Measurements from ENCODE around the gene CNGA3. TPM values are rescaled to one million over a fixed set of nuclear protein-coding genes. Genes with fewer than 3 reads are reported as not detected.

Gene CNGA3
- total RNA-seq, 2 experiments from 2014 or later = not detected

GRCh38 chr2:98324181-98324580 lies 22.1 kb upstream of the CNGA3 start:
- ChIA-PET POLR2A (no interaction called here), CTCF (interaction anchor here (0.7 kb wide), 1 partner anchor 69 kb away, joined by 3 read pairs; no protein-coding TSS in a partner anchor)

- ChIA-PET POLR2A (no interaction called here), CTCF (no interaction called here)
Measured at GRCh38 chr2:98327776-98328175, 18.5 kb upstream of the CNGA3 start.

- CTCF ChIA-PET = no interaction called here
- POLR2A ChIA-PET = no interaction called here
Measured at GRCh38 chr2:98329549-98329948, 16.7 kb upstream of the CNGA3 start.

- ChIA-PET POLR2A (no interaction called here), CTCF (no interaction called here)
Measured at GRCh38 chr2:98332989-98333388, 13.3 kb upstream of the CNGA3 start.

- POLR2A ChIA-PET = no interaction called here
Measured at GRCh38 chr2:98333922-98334321, 12.3 kb upstream of the CNGA3 start.

GRCh38 chr2:98334439-98335078 lies 11.7 kb upstream of the CNGA3 start:
- CTCF ChIA-PET = no interaction called here
- POLR2A ChIA-PET = no interaction called here

More at GRCh38 chr2:98333922-98334321, 12.3 kb upstream of the CNGA3 start:
- CTCF ChIA-PET = no interaction called here

GRCh38 chr2:98335271-98335670 lies 11.0 kb upstream of the CNGA3 start:
- ChIA-PET POLR2A (no interaction called here), CTCF (no interaction called here)

GRCh38 chr2:98341241-98341640 lies 5.0 kb upstream of the CNGA3 start:
- POLR2A ChIA-PET = no interaction called here
- CTCF ChIA-PET = interaction anchor here (1.3 kb wide), 1 partner anchor 88 kb away, joined by 3 read pairs; no protein-coding TSS in a partner anchor

GRCh38 chr2:98343285-98343684 lies 3.0 kb upstream of the CNGA3 start:
- CTCF ChIA-PET = no interaction called here
- POLR2A ChIA-PET = no interaction called here

GRCh38 chr2:98347298-98348065 lies 1.2 kb downstream of the CNGA3 start:
- ChIA-PET POLR2A (no interaction called here), CTCF (no interaction called here)

- ChIA-PET CTCF (no interaction called here), POLR2A (no interaction called here)
Measured at GRCh38 chr2:98348066-98348561, 1.9 kb downstream of the CNGA3 start.

GRCh38 chr2:98350411-98350810 lies 4.2 kb downstream of the CNGA3 start:
- ChIA-PET CTCF (no interaction called here), POLR2A (no interaction called here)

- CTCF ChIA-PET = no interaction called here
- POLR2A ChIA-PET = no interaction called here
Measured at GRCh38 chr2:98355881-98356280, 9.6 kb downstream of the CNGA3 start.

- CTCF ChIA-PET = no interaction called here
- POLR2A ChIA-PET = no interaction called here
Measured at GRCh38 chr2:98356729-98357128, 10.5 kb downstream of the CNGA3 start.

- POLR2A ChIA-PET = no interaction called here
Measured at GRCh38 chr2:98357849-98358248, 11.6 kb downstream of the CNGA3 start.

GRCh38 chr2:98359986-98360385 lies 13.7 kb downstream of the CNGA3 start:
- ChIA-PET POLR2A (no interaction called here), CTCF (no interaction called here)

More at GRCh38 chr2:98357849-98358248, 11.6 kb downstream of the CNGA3 start:
- CTCF ChIA-PET = no interaction called here

GRCh38 chr2:98367721-98368120 lies 21.5 kb downstream of the CNGA3 start:
- CTCF ChIA-PET = no interaction called here
- POLR2A ChIA-PET = no interaction called here

GRCh38 chr2:98369710-98370239 lies 23.5 kb downstream of the CNGA3 start:
- ChIA-PET CTCF (no interaction called here), POLR2A (no interaction called here)

- ChIA-PET POLR2A (no interaction called here), CTCF (no interaction called here)
Measured at GRCh38 chr2:98372121-98372520, 25.9 kb downstream of the CNGA3 start.

- CTCF ChIA-PET = no interaction called here
- POLR2A ChIA-PET = no interaction called here
Measured at GRCh38 chr2:98372579-98372978, 26.3 kb downstream of the CNGA3 start.

- CTCF ChIA-PET = interaction anchor here (0.6 kb wide), 1 partner anchor 80 kb away, joined by 5 read pairs; no protein-coding TSS in a partner anchor
- POLR2A ChIA-PET = no interaction called here
Measured at GRCh38 chr2:98374286-98374685, 28.0 kb downstream of the CNGA3 start.

Data from activated CD8-positive, alpha-beta memory T cell treated with anti-CD3 and anti-CD28 coated beads for 36 hours (primary cell).